CD4-positive, alpha-beta T cell treated with Interleukin-6 at 100 ng/mL for 8 hours (primary cell): ENCODE measurements around the gene SOX6.

Experiments
- DNase-seq: peaks from one replicate; pipeline ENCODE4 v3.0.0-alpha.2; 2020; ENCODE audit warnings: mixed read lengths, low spot score

The SOX6 gene

DNA sequence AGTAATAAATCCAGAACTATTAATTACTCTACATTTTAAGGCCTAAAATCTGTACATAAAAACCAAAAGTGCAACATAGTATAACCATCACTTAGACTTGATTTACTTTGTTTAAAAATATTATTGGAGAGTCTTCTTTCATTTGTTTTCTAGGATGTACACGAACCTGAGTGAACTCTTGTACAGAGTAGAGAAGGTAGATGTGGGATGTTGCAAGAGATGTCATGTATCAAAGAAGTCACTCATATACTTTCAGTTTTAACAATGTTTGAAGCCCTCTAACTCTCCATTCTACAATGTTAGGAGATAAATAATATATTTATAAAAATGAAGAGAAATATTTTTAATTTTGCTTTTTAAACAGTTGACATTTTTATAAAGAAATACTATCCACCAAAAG, 38.6 kb downstream of the SOX6 start:
- DNase-seq = no peak

DNA sequence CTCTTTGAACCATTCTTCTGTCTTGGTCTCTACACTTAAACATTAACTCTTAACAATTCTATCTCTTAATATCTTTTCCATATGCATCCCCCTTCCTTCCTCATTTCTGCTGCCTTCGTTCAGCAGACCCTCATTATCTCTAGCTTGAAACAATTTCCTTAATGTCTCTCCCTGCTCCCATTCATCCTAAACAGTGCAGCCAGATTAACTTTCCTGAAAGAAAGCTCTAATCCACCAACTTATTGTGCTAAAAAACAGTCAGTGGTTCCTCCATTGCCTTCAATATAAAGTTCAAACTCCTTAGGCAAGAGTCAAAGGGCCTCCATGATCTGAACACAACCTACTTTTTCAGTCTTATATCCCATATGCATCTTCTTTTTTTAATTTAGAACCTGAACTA, 42.5 kb downstream of the SOX6 start:
- no peak for DNase-seq

DNA sequence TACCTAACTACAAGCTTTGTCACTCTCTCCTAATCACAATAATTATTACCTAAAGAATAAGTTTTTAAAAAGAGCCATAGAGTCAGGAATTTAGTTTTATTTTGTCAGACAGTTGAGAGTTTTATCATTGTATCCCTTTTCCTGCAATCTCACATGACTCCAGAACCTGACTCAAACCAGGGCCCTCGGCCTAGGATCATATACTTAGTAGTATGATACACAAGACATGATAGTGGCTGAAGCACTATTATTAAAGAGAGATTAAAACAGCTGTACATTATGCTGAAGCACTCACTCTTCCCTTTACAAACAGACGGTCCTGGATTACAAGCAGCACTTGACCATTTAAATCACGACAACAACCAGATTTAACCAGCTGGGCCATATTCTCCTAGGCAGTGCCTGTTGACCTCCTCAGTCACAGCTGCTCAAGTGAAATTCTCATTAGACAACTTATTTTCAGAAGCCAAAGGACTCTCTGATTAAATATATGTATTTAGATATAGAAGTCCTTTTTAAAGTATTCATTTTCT, 44.0 kb downstream of the SOX6 start:
- no peak for DNase-seq

DNA sequence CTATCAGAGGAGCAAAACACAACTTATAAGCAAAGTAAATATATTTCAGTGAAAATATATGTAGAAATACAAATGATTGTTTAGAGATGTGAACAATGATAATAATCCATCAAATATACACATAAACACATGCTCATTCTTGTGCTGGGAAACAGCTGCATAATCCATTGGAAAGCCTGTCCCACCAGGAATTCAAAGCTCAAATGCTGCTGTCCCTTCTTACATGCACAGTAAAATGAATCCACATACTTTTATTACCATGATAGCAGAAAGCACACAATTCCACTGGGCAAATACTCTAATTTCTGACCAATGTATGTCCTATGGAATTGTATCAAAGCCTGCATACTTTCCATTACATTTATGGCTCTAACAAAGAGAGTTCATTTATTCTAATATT, 44.5 kb downstream of the SOX6 start:
- DNase-seq = no peak

DNA sequence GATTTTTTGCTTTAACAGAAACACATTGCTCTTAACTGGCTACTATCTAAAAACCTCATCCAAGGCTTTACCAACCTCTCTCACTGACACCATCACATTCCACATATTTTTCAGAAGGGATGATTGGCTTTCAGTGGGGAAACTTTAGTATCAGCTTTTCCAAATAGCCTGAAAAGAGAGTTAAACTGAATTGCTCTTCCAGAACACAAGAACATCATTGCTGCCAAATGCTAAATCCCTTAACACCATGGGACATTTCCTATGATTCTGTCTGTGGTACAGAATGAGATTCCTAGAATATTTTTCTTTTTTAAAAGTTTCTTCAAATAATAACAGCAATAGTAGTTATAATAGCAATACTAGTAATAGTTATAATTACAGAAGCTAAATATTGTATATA, 45.4 kb downstream of the SOX6 start:
- DNase-seq = no peak

DNA sequence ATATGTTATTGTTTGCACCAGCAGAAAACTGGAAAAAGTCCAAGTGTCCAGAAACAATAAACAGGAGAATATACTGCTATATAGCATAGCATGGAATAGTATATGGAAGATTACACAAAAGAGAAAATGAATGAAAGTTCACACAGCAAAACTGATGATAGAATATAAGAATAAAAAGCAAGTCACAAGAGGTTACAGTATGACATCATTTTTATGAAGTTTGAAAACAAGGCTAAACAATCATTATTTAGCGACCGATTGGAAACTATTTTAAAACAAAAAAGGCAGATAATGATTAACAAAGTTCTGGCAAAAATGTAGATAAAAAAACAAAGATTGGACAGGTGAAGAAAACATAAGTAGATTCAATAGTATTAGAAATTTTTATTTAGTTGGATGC, 47.1 kb downstream of the SOX6 start:
- no peak for DNase-seq

DNA sequence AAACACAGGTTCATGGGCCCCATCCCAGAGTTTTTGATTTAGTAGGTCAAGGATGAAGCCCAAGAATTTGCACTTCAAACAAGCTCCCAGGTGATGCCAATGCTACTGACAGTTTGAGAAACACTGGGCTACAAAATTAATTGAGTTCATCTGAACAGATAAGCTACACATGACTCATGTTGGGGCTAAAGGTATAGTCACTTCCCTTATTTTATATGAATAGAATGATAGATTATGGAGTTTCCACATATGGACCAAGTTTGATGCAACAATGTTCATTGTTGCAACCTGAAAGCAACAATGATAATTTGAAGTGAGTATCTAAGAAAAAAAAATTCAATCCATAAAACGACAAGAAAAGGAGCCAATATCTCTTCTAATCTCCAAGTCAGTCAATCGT, 54.9 kb downstream of the SOX6 start:
- DNase-seq = no peak

DNA sequence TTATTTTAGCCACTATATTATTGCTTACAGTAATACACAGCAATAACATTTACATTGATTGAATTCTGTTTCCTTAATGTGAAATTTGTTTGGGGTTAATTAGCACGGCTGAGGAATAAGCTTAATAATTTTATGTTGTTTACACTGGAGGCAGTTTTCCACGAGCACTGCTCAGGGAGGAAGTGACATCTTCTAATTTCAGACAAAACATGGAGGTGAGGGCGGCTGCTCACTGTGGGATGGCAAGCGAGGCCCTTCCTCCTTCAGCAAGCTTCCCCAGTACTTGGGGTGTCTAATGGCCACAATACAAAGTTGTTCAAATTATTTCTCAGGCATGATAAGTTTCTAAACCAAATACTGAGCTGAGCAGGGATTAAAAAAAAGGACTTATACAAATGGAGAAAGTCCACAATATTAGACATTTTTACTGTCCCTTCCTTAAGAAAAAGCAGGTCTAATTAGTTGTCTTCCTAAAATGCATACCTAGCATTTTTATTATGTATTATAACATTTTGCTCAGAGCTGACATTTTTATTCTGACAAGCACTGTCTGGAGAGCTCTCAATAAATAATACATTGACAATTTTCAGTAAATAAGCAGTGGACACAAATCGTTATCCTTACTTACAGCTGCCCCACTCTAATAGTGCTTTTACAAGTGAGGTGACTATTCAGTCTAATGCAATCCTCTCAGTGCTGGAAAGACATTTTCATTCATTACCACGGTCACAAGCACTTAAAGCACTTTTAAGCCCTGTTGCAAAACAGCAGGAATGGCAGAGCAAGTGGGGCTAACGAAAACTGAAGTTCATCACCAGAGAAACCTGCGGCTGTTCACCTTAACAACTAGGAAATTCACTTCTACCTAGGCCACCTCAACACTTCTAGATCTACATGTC, 56.2 kb downstream of the SOX6 start:
- no peak for DNase-seq

DNA sequence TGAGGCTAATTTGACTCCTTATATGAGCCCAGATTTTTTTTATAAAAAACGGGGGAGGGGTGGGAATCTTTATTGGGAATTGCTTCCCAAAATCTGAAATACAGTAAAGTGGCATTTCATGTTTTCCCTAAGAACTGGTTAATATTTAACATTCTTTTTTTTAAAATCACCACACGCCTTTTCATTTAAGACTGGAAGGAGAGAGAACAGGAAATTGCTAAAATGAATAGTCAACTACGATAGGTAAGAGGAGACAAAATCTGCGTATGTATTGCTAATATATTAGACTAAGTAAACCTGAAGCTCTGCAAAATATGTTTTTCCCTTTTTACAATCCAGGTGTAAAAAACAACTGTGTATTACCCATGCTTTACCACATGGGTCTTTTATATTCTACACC, 57.0 kb downstream of the SOX6 start:
- no peak for DNase-seq

DNA sequence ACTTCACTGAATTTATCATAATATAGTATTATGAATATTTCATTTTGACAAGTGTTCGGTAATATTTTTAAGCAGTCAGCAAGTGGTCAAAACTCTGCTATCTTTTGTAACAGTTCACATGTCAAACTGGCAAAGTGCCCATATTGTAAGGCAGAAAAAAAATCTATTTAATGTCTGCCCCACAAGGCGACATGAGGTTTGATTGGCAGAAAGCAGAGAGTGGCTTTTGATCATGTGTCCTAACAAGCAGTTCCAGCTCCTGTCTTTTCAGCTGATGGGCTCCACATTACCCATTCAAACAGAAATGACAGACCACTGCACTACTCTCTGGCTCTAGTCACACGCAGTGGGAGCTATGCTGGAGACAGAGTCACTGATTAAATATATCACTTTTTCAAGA, 59.0 kb downstream of the SOX6 start:
- DNase-seq = no peak

DNA sequence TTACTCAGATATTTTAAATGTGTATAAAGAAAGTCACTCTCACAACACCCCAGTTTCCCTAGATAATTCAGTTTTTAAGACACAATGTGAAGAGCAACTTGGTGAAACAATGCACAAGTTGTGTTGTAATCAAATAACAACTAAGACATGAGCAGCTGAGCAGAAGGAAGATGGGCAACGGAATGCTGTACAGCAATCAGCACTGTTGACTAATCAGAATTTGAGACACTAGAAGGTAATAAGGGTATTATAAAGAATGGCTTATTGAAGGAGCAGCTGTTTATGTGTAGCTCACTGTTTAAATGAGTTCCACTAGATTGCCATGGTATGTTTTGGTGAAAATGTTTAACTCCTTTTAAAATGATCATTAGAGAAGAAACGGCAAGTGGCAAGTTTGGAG, 60.1 kb downstream of the SOX6 start:
- no peak for DNase-seq

DNA sequence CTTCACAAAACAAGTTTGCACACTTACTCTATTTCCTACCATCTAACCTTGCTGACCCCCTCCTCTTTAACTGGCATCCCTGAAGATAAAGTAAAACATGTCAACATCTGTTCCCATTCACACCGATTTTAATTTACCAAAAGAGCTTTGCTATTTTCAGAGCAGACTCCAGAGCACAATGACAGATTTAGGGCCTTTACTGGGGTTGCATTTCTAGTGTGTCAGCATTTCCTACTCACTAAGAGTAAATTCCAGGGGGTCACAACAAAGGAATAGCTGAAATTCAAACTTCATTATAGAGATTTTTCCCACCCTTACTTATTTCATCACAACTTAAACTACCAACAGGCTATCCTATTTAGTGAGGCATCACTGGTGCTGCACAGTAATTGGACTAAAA, 60.8 kb downstream of the SOX6 start:
- DNase-seq = no peak

DNA sequence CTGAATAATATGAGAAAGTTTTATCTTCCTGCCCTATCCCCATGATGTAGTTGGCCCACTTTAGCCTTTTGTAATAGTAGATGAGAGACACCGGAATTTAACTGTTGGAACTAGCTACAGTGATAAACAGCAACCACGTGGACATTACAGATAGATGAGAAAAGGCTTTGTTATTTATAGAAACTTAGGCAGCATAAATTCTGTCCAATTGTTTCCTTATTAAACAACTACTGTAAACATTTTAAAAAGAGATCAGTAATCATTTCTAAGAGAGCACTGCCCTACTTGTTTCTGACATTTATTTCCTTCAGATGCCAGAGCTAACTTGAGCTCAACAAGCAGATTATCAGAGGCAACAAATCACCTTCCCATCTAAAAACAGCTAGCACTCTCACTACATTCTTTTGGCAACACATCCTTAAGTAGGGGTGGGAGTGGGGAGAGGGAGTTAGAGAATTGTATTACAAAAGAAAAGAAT, 63.1 kb downstream of the SOX6 start:
- no peak for DNase-seq

DNA sequence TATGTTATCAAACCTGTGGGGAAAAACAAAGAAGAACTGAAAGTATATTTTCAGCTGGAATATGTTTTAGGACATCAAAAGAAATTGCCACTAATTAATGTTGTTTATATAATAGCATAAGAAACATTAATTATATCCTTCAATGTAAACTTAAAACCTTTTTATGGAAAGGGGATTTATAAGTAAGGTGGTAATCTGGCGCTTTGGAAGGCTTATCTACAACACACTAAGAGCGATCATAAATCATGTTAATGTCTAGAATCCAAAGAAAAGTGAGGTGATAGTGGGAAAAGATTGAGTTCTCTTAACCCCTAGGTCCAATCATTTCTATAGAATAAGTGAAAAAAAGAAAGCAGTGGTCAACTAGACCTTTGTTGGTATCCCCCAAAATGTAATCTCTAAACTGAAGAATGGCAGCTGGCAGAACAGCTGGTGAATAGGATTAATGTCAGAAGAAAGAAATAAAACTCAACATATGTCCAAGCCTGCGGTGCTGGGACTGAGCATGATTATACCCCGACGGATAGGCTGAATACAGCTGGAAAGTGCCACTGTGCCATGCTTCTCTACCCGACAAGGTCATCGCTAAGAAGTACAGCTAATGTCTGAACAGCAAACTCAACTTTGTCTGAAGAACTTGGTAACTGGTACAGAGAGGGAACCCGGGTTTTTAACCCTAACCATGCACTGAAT, 64.0 kb downstream of the SOX6 start:
- DNase-seq = no peak

DNA sequence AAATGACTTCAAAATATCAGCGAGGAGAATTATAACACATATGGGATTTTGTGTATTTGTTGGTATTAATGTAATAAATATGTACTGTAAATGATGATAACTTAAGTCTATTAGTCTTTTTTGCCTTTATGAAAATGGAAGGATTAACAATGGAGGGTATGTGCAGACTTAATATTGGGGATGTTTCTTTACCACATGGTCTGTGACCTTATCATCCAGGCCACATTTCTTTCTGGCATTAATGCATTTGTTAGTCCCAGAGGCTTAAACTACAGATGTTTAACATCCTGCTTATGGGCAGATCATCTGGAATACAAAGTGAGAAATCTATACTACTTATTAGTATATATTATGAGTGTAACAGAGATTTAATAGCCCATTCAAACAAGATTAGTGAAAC, 64.6 kb downstream of the SOX6 start:
- no peak for DNase-seq

DNA sequence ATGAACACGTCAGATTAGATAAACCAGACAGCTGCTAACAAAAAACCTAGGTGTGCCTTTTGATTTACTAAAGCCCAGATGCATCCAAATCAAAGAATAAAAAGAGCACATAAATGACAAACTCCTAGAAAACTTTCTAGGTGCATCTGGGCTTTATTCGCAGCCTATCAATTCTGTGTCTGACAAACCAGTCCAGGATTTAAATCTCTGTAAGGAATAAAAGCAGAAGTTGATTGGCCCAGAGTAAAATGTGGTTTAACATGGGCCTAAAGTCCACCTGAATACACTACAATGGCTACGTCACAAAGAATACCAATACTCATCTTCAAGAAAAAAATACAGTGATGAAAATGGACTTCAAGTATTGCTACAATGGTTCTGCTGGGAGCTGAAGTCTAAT, 66.8 kb downstream of the SOX6 start:
- DNase-seq = no peak

DNA sequence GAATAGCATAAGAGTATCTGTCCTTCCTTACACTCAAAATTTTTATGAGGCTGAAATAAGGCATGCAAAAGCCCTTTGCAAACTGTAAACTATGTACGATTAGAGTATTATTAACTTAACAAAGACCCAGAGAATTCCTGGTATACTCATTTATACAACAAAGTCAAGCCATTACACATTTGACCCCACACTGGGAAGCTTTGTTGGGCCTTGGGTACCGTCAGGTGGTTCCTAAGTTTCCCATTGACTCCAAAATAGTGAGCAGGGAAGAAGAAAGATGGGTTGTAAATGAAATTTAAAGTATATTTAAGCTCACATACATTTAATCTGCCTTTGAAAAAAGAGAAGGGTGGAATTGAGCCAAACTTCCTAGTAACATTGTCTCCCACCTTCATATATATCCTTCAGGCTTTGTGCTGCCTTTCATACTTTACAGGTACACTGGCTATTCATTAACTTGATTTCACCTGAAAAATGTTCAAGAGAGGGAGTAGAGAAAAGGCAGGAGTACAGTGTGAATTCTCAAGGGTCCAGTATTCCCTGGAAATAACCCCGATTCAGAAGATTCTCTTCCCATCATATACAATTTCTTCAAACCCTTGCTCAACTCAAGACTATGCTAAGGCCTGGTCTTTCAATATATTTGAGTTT, 68.6 kb downstream of the SOX6 start:
- DNase-seq = no peak

DNA sequence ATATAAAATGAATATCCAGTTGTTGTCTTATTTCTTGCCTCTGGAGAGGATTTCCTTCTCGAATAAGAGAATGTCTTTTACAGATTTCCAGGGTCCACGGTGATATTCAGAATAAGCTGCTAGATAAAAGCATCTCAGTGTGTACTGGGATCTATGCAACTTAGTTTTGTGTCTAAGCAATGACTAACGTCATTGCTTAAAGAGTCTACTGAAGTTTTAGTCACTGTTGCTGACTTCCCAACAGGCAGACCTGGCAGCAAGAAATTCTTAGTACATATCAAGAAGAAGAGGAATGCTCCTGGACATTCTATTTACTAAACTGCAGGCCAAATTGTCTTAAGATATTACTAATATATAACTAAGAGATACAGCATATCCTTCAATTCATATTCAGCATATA, 70.3 kb downstream of the SOX6 start:
- no peak for DNase-seq

DNA sequence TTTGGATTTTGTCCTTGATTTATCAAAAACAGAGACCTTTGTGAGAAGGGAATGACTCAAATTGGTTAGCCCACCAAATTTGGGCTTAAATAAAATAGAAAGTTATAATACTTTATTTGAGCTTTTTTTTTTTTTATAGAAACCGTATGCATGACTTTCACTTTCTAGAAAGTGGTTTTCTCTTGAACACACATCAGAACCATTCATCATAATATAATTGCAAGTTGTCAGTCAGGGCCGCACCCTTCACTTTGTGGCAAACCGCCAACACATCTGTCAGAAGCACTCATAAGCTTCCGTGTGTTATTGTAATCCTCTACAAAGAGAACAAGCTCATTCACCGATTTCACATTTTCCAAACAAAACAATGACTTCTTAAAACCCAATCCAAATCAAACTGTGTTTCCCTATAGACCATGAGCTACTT, 76.1 kb downstream of the SOX6 start:
- no peak for DNase-seq

DNA sequence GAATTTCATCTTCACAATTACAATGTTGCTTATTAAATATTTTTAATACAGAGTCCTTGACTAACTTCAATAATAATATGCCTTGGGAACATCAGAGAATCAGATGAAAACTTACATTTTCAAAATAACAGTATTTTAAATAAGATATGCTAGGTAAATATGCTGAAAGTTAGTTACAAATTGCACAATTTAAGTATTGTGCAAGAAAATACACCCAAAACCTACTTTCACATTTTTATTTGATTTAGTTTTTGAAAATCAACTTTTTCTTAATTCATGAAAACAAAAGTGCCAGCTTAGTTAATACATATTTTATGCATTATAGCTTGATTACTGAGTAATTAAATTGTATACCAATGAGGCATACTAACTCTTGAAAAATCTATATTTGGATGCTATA, 76.8 kb downstream of the SOX6 start:
- DNase-seq = no peak

DNA sequence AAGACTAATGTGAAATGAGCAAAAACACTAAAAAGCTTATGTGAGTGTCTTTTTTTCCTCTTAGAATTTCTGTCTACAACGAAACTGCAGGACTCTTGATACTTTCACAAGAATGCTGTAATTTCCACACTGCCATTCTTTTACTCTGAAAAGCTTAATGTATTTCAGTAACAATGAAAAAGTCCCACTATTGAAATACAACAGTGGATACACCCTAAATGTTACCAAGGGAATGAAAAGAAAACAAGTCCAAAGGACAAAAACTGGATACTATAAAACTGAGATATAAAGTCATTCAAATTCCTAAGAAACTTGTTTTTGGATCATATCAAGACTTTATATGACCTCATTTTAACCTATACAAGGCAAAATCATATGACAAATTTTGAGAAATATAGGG, 77.4 kb downstream of the SOX6 start:
- no peak for DNase-seq

DNA sequence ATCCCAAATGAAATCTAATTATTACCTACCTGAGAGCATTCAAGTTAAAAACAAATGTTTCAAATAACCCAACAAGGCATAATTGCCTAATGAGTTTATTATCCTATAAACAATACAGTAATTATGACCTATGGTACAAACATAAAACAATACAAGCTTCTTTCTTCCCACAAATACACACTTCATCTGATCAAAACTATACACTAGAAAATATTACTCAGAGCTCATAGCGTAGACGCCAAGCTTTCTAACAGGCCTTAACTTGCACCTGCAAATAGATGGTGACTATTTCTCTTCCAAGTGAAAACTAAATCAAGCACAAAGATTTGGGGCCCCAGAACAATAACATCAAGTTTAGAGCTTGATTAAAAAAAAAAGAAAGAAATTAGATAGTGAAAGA, 78.1 kb downstream of the SOX6 start:
- no peak for DNase-seq

DNA sequence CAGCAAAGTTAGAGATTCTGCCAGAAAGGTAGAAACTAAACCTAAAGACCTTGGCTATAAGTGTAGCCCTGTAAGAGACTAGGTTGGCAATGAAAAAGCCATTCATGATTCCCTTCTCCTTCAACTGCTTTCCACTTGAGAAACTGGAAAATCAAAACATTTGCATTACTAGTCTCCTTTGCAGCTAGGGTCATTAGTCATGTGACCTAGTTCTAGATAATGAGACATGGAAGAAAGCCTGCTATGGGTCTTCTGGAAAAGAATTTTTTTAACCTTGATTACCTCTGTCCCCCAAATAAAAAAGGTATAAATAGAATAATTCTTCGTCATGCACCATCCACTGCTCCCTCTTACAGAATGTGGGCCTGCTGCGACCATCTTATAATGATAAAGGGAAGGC, 80.1 kb downstream of the SOX6 start:
- no peak for DNase-seq
